Sciatic nerve (tissue), 2 donors: ENCODE data around the gene ERFL. TPM values are rescaled to one million over a fixed set of nuclear protein-coding genes. Genes with fewer than 3 reads are reported as not detected.
A peak's percentile ranks its signal among the peaks of the same experiment; 100 is the strongest.
"Not testable (repeated sequence)": the region's sequence is repeated elsewhere in the genome, so short reads cannot be mapped to it uniquely, and the experiment has no call there.

Experiments used
- ATAC-seq: fragments of 200-7000 bp; cut with Tn5 transposase; one replicate; pipeline ENCODE4 v1.9.1; 2020; ENCODE audit warnings: mild to moderate bottlenecking, moderate library complexity
- DNase-seq: peaks from one replicate; pipeline ENCODE4 v3.0.0-alpha.2; 2020; ENCODE audit warnings: low spot score
- intact Hi-C: fragments of 100-400 bp; cut with DNase I; formaldehyde crosslinking; loops from one replicate; pipeline ENCODE4 v1.14.2; 2022
- total RNA-seq: library from RNA; stranded (reverse); fragmentation: NEBNext Ultra II Directional; extraction: Animal tissue kit (Norgen Biotek cat#: 25700); gene quantifications from one replicate; pipeline ENCODE4 v1.2.1, GENCODE V29; 2021
- donor health status: DM: no; HTN: no; CAD: no.
- donor health status: DM: no; HTN: no; CAD: no.

The ERFL gene
- total RNA-seq, 1 donor from 2014 or later: 0.27 TPM

GRCh38 chr19:41945135-41945766 is 17.0 kb upstream of the ERFL start:
- ATAC-seq: no peak
- no peak for DNase-seq
- intact Hi-C loops: no loop called here

- ATAC-seq (no peak), DNase-seq (no peak)
- intact Hi-C loops: no loop called here
Observed at GRCh38 chr19:41944336-41944735, 16.1 kb upstream of the ERFL start.

GRCh38 chr19:41941410-41942202 is 13.4 kb upstream of the ERFL start:
- no peak for DNase-seq
- intact Hi-C loops: no loop called here
- no peak for ATAC-seq

- intact Hi-C loops: no loop called here
- no peak for ATAC-seq
- no peak for DNase-seq
Observed at GRCh38 chr19:41940731-41941409, 12.6 kb upstream of the ERFL start.

GRCh38 chr19:41939861-41940730 is 11.8 kb upstream of the ERFL start:
- intact Hi-C loops: no loop called here
- ATAC-seq: no peak
- DNase-seq: no peak

GRCh38 chr19:41939209-41939608 is 11.0 kb upstream of the ERFL start:
- DNase-seq, intact Hi-C loops, ATAC-seq: not testable (repeated sequence)

GRCh38 chr19:41937525-41938468 is 9.5 kb upstream of the ERFL start:
- intact Hi-C loops: no loop called here
- ATAC-seq (no peak), DNase-seq (no peak)

- DNase-seq (no peak), ATAC-seq (no peak)
- intact Hi-C loops: no loop called here
Observed at GRCh38 chr19:41936961-41937360, 8.7 kb upstream of the ERFL start.

- intact Hi-C loops: no loop called here
- DNase-seq (no peak), ATAC-seq (no peak)
Observed at GRCh38 chr19:41936416-41936850, 8.2 kb upstream of the ERFL start.

GRCh38 chr19:41935760-41936415 is 7.6 kb upstream of the ERFL start:
- ATAC-seq (no peak), DNase-seq (no peak)
- intact Hi-C loops: no loop called here

- ATAC-seq: peak; percentile 67
- intact Hi-C loops: no loop called here
- DNase-seq: peak; percentile 79
Observed at GRCh38 chr19:41934849-41935374, 6.7 kb upstream of the ERFL start.

GRCh38 chr19:41933693-41934426 is 5.6 kb upstream of the ERFL start:
- DNase-seq (no peak), ATAC-seq (no peak)
- intact Hi-C loops: no loop called here

- intact Hi-C loops: no loop called here
- DNase-seq (no peak), ATAC-seq (no peak)
Observed at GRCh38 chr19:41932720-41933332, 4.6 kb upstream of the ERFL start.

GRCh38 chr19:41932259-41932719 is 4.0 kb upstream of the ERFL start:
- intact Hi-C loops: no loop called here

GRCh38 chr19:41930926-41931592 is 2.8 kb upstream of the ERFL start:
- DNase-seq (no peak), ATAC-seq (no peak)
- intact Hi-C loops: no loop called here

More at GRCh38 chr19:41932259-41932719, 4.0 kb upstream of the ERFL start:
- DNase-seq: no peak
- ATAC-seq: no peak

GRCh38 chr19:41930322-41930722 is 2.1 kb upstream of the ERFL start:
- ATAC-seq: no peak
- intact Hi-C loops: no loop called here
- DNase-seq: no peak
